Measurements from ENCODE around the gene AFTPH. TPM values are rescaled to one million over a fixed set of nuclear protein-coding genes. Genes with fewer than 3 reads are reported as not detected.

AFTPH gene
- total RNA-seq, 5 donors from 2014 or later (not counting 1 experiment from before 2014, with no cell fraction given): 33.4 to 42.5 (median 37.9) TPM

- Histone ChIP-seq H3K27me3 (replicated peaks in 1 of 2; ENCODE audit: control insufficient read depth in 2 of 2, extremely low read depth in 1 of 2, insufficient read depth in 2 of 2, low read length in 1 of 2) (no peaks in the 10 kb centered on the region), H3K9me3 (no peaks in the 10 kb centered on the region), H3K4me3 (ENCODE audit: control insufficient read depth in 1 of 2, extremely low read depth in 1 of 2, low read length in 1 of 2) (no peak overlapping the region), H3K36me3 (ENCODE audit: control insufficient read depth in 2 of 2, extremely low read depth in 1 of 2, insufficient read depth in 1 of 2, low read length in 1 of 2) (peaks cover 2 to 31% of the 10 kb centered on the region in 2 donors), H3K27ac (ENCODE audit: low read length) (no peak overlapping the region), H3K4me1 (ENCODE audit: control insufficient read depth in 1 of 2, extremely low read depth in 1 of 2, insufficient read depth in 2 of 2, low read length in 2 of 2) (peaks cover 0 to under 1% of the 10 kb centered on the region in 2 experiments)
- Mint-ChIP-seq H3K27ac (no peak overlapping the region), H3K4me1 (peaks cover 3 to 7% (median 4%) of the 10 kb centered on the region in 3 donors), H3K36me3 (peaks cover 23% of the 10 kb centered on the region), H3K27me3 (no peaks in the 10 kb centered on the region), H3K4me3 (no peak overlapping the region), H3K9me3 (no peaks in the 10 kb centered on the region)
- ChIA-PET CTCF (interaction anchor here in 1 of 2 donors (1.0 kb wide), 1 partner anchor 20 kb away, joined by 4 read pairs; no protein-coding TSS in a partner anchor), POLR2A (interaction anchor here in 1 of 2 donors (1.3 kb wide), 1 partner anchor 58 kb away, joined by 3 read pairs; no protein-coding TSS in a partner anchor)
- DNase-seq (peak in 1 of 35 experiments; percentile 2), ATAC-seq (replicated peaks in 1 of 4) (no peak)
- WGBS (ENCODE audit: insufficient coverage): 95% methylated on average over 10 of the region's 10 CpGs
Observed at GRCh38 chr2:64630752-64631151, 106.6 kb downstream of the AFTPH start.

GRCh38 chr2:64631771-64632170 lies 107.6 kb downstream of the AFTPH start:
- Histone ChIP-seq H3K36me3 (ENCODE audit: control insufficient read depth in 2 of 2, extremely low read depth in 1 of 2, insufficient read depth in 1 of 2, low read length in 1 of 2) (peaks cover 2 to 37% of the 10 kb centered on the region in 2 donors), H3K4me1 (ENCODE audit: control insufficient read depth in 1 of 2, extremely low read depth in 1 of 2, insufficient read depth in 2 of 2, low read length in 2 of 2) (peaks cover 2 to 11% of the 10 kb centered on the region in 2 experiments), H3K4me3 (ENCODE audit: control insufficient read depth in 1 of 2, extremely low read depth in 1 of 2, low read length in 1 of 2) (no peak overlapping the region), H3K9me3 (no peaks in the 10 kb centered on the region), H3K27ac (ENCODE audit: low read length) (no peak overlapping the region), H3K27me3 (replicated peaks in 1 of 2; ENCODE audit: control insufficient read depth in 2 of 2, extremely low read depth in 1 of 2, insufficient read depth in 2 of 2, low read length in 1 of 2) (no peaks in the 10 kb centered on the region)
- no peak overlapping the region for H3K4me3 Mint-ChIP-seq
- H3K27ac Mint-ChIP-seq: no peak overlapping the region
- no peaks in the 10 kb centered on the region for H3K27me3 Mint-ChIP-seq
- peak in 1 of 35 experiments; percentile 0 for DNase-seq
- ChIA-PET POLR2A (interaction anchor here (1.1 to 1.3 kb wide), 2 partner anchors 14 to 59 kb away, joined by 3 to 6 read pairs; no protein-coding TSS in a partner anchor), CTCF (interaction anchor here in 1 of 2 donors (0.6 to 1.0 kb wide), 4 partner anchors 19 to 242 kb away, joined by 3 to 9 read pairs (median 4); no protein-coding TSS in a partner anchor)
- no peak for ATAC-seq (replicated peaks in 1 of 4)
- H3K36me3 Mint-ChIP-seq: peaks cover 29% of the 10 kb centered on the region
- no peaks in the 10 kb centered on the region for H3K9me3 Mint-ChIP-seq
- peaks cover 11 to 16% (median 13%) of the 10 kb centered on the region in 3 donors for H3K4me1 Mint-ChIP-seq
- WGBS (ENCODE audit: insufficient coverage): 100% methylated on average over 2 of the region's 3 CpGs

GRCh38 chr2:64632835-64633819 lies 109.0 kb downstream of the AFTPH start:
- H3K36me3 Mint-ChIP-seq: peaks cover 29% of the 10 kb centered on the region
- ChIA-PET POLR2A (interaction anchor here in 1 of 2 donors (0.5 to 1.1 kb wide), 3 partner anchors 14 to 49 kb away, joined by 5 to 11 read pairs (median 6); no protein-coding TSS in a partner anchor), CTCF (interaction anchor here in 1 of 2 donors (0.6 to 1.7 kb wide), 5 partner anchors 17 to 455 kb away, joined by 3 to 7 read pairs (median 4); no protein-coding TSS in a partner anchor)
- Histone ChIP-seq H3K4me3 (ENCODE audit: control insufficient read depth in 1 of 2, extremely low read depth in 1 of 2, low read length in 1 of 2) (no peak overlapping the region), H3K36me3 (ENCODE audit: control insufficient read depth in 2 of 2, extremely low read depth in 1 of 2, insufficient read depth in 1 of 2, low read length in 1 of 2) (peaks cover 2 to 37% of the 10 kb centered on the region in 2 donors), H3K27ac (ENCODE audit: low read length) (no peak overlapping the region), H3K9me3 (no peaks in the 10 kb centered on the region), H3K27me3 (replicated peaks in 1 of 2; ENCODE audit: control insufficient read depth in 2 of 2, extremely low read depth in 1 of 2, insufficient read depth in 2 of 2, low read length in 1 of 2) (no peaks in the 10 kb centered on the region), H3K4me1 (ENCODE audit: control insufficient read depth in 1 of 2, extremely low read depth in 1 of 2, insufficient read depth in 2 of 2, low read length in 2 of 2) (peaks cover 15 to 23% of the 10 kb centered on the region in 2 experiments)
- H3K9me3 Mint-ChIP-seq: no peaks in the 10 kb centered on the region
- no peak overlapping the region for H3K27ac Mint-ChIP-seq
- no peak for ATAC-seq (replicated peaks in 1 of 4)
- no CpG with 5 or more reads among the region's 9 CpGs for WGBS (ENCODE audit: insufficient coverage)
- no peaks in the 10 kb centered on the region for H3K27me3 Mint-ChIP-seq
- no peak overlapping the region for H3K4me3 Mint-ChIP-seq
- peak in 1 of 35 experiments; percentile 1 for DNase-seq
- peaks cover 25 to 30% (median 27%) of the 10 kb centered on the region in 3 donors for H3K4me1 Mint-ChIP-seq

GRCh38 chr2:64634345-64635267 lies 110.5 kb downstream of the AFTPH start:
- H3K4me3 ChIP-seq (ENCODE audit: control insufficient read depth in 1 of 2, extremely low read depth in 1 of 2, low read length in 1 of 2): no peak overlapping the region
- Mint-ChIP-seq H3K27me3 (no peaks in the 10 kb centered on the region), H3K9me3 (no peaks in the 10 kb centered on the region), H3K4me1 (peaks cover 36 to 41% (median 37%) of the 10 kb centered on the region in 3 donors), H3K27ac (no peak overlapping the region), H3K36me3 (peaks cover 29% of the 10 kb centered on the region), H3K4me3 (no peak overlapping the region)
- ChIA-PET CTCF (interaction anchor here (0.6 to 1.5 kb wide), 3 partner anchors 12 to 232 kb away, joined by 5 to 7 read pairs (median 6); no protein-coding TSS in a partner anchor), POLR2A (interaction anchor here (0.6 to 0.7 kb wide), 3 partner anchors 31 to 331 kb away, joined by 3 to 8 read pairs (median 4); no protein-coding TSS in a partner anchor)
- H3K36me3 ChIP-seq (ENCODE audit: control insufficient read depth in 2 of 2, extremely low read depth in 1 of 2, insufficient read depth in 1 of 2, low read length in 1 of 2): peaks cover 2 to 37% of the 10 kb centered on the region in 2 donors
- DNase-seq (peak in 1 of 35 experiments; percentile 3), ATAC-seq (replicated peaks in 1 of 4) (no peak)
- no peaks in the 10 kb centered on the region for H3K27me3 ChIP-seq (replicated peaks in 1 of 2; ENCODE audit: control insufficient read depth in 2 of 2, extremely low read depth in 1 of 2, insufficient read depth in 2 of 2, low read length in 1 of 2)
- no peaks in the 10 kb centered on the region for H3K9me3 ChIP-seq
- no peak overlapping the region for H3K27ac ChIP-seq (ENCODE audit: low read length)
- peaks cover 23 to 25% of the 10 kb centered on the region in 2 experiments for H3K4me1 ChIP-seq (ENCODE audit: control insufficient read depth in 1 of 2, extremely low read depth in 1 of 2, insufficient read depth in 2 of 2, low read length in 2 of 2)
- WGBS (ENCODE audit: insufficient coverage): 98% methylated on average over 6 of the region's 11 CpGs

- 66% methylated on average over 30 of the region's 38 CpGs for WGBS (ENCODE audit: insufficient coverage)
- peaks cover 2 to 33% of the 10 kb centered on the region in 2 donors for H3K36me3 ChIP-seq (ENCODE audit: control insufficient read depth in 2 of 2, extremely low read depth in 1 of 2, insufficient read depth in 1 of 2, low read length in 1 of 2)
- ATAC-seq (replicated peaks in 1 of 4): peak; percentile 45 to 65 (median 57)
- peaks cover 19% of the 10 kb centered on the region for H3K36me3 Mint-ChIP-seq
- H3K9me3 Mint-ChIP-seq: no peaks in the 10 kb centered on the region
- peak overlapping the region; percentile 29 to 65 (median 52) for H3K4me3 Mint-ChIP-seq
- CTCF ChIA-PET: interaction anchor here (0.5 to 1.4 kb wide), 4 partner anchors 10 to 196 kb away, joined by 3 to 11 read pairs (median 3); no protein-coding TSS in a partner anchor
- no peak overlapping the region for H3K4me3 ChIP-seq (ENCODE audit: control insufficient read depth in 1 of 2, extremely low read depth in 1 of 2, low read length in 1 of 2)
- H3K27ac Mint-ChIP-seq: peak overlapping the region; percentile 82 to 90
- H3K4me1 ChIP-seq (ENCODE audit: control insufficient read depth in 1 of 2, extremely low read depth in 1 of 2, insufficient read depth in 2 of 2, low read length in 2 of 2): peaks cover 33% of the 10 kb centered on the region in 2 experiments
- H3K27me3 Mint-ChIP-seq: no peaks in the 10 kb centered on the region
- H3K27me3 ChIP-seq (replicated peaks in 1 of 2; ENCODE audit: control insufficient read depth in 2 of 2, extremely low read depth in 1 of 2, insufficient read depth in 2 of 2, low read length in 1 of 2): no peaks in the 10 kb centered on the region
- H3K9me3 ChIP-seq: no peaks in the 10 kb centered on the region
- POLR2A ChIA-PET: no interaction called here
- DNase-seq: peak in 2 of 35 experiments; percentile 5 to 28
- peaks cover 52 to 57% (median 53%) of the 10 kb centered on the region in 3 donors for H3K4me1 Mint-ChIP-seq
- peak overlapping the region; percentile 55 for H3K27ac ChIP-seq (ENCODE audit: low read length)
Observed at GRCh38 chr2:64635976-64636911, 112.1 kb downstream of the AFTPH start.

Measured in T-cell (primary cell).